ENCODE measurements around the gene GUCA2B. TPM values are rescaled to one million over a fixed set of nuclear protein-coding genes. Genes with fewer than 3 reads are reported as not detected.
A peak's percentile ranks its signal among the peaks of the same experiment; 100 is the strongest.

The GUCA2B gene
- total RNA-seq, 4 donors from 2014 or later = not detected

DNA sequence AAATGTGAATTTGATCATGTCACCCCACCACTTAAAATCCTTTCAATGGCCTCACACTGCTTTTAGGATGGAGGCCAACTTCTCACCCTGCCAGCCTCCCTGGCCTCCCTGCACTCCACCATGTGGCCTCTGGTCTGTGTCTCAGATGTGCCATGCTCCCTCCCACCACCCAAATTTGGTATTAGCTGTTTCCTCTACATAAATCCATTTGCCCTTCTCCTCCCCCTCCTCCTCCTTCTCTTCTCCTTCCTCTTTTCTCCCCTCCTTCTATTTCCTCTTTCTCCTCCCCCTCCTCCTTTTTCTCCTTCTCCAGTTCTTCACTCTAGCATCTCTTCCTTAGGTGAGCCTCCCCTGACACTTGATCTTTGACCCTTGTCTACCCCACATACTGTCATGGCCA lies 16.7 kb upstream of the GUCA2B start:
- intact Hi-C loops (cut with DNase I) = no loop called here

DNA sequence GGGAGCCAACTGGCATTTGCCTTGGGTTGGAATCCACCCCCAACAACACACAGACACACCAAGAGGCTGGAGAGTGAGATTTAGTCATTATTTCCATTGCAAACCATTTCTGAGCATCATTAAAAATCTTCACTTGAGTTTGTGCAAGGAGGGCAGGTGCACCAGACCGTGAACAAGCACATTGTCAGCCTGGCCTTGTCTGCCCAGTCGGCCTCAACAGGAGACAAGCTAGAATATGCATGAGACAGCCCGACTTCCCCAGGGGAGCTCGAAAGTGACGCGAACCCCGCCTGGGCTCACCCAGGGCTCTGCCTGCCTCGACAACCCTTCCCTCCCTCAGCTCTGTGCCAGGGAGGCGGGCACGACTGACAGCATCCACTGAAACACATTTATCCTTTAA lies 15.4 kb upstream of the GUCA2B start:
- Histone ChIP-seq H3K4me1 (no peaks in the 10 kb centered on the region), H3K36me3 (no peaks in the 10 kb centered on the region), H3K27ac (no peak overlapping the region), H3K27me3 (peaks cover 0 to 58% (median 0%) of the 10 kb centered on the region in 4 donors), H3K9me3 (no peaks in the 10 kb centered on the region), H3K4me3 (no peak overlapping the region)
- DNase-seq = no peak
- TF ChIP-seq POLR2A (IDR thresholded peaks at IDR 0.05) = no peak
- TF ChIP-seq, protein P1, sequence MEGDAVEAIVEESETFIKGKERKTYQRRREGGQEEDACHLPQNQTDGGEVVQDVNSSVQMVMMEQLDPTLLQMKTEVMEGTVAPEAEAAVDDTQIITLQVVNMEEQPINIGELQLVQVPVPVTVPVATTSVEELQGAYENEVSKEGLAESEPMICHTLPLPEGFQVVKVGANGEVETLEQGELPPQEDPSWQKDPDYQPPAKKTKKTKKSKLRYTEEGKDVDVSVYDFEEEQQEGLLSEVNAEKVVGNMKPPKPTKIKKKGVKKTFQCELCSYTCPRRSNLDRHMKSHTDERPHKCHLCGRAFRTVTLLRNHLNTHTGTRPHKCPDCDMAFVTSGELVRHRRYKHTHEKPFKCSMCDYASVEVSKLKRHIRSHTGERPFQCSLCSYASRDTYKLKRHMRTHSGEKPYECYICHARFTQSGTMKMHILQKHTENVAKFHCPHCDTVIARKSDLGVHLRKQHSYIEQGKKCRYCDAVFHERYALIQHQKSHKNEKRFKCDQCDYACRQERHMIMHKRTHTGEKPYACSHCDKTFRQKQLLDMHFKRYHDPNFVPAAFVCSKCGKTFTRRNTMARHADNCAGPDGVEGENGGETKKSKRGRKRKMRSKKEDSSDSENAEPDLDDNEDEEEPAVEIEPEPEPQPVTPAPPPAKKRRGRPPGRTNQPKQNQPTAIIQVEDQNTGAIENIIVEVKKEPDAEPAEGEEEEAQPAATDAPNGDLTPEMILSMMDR (IDR thresholded peaks at IDR 0.05) = peak in 1 of 6 experiments; percentile 7
- intact Hi-C loops (cut with DNase I) = no loop called here
- whole genome bisulfite sequencing, 2 donors = 48 to 64% methylated on average over 7 to 10 of the region's 10 CpGs

More for the DNA sequence above, 16.7 kb upstream of the GUCA2B start:
- no peaks in the 10 kb centered on the region for H3K36me3 ChIP-seq
- no peak overlapping the region for H3K27ac ChIP-seq
- DNase-seq = no peak
- no peak for TF ChIP-seq POLR2A (IDR thresholded peaks at IDR 0.05)
- TF ChIP-seq, protein P1 (IDR thresholded peaks at IDR 0.05) = no peak
- peaks cover 0 to 45% (median 0%) of the 10 kb centered on the region in 4 donors for H3K27me3 ChIP-seq
- H3K4me1 ChIP-seq = no peaks in the 10 kb centered on the region
- H3K4me3 ChIP-seq = no peak overlapping the region
- H3K9me3 ChIP-seq = no peaks in the 10 kb centered on the region

DNA sequence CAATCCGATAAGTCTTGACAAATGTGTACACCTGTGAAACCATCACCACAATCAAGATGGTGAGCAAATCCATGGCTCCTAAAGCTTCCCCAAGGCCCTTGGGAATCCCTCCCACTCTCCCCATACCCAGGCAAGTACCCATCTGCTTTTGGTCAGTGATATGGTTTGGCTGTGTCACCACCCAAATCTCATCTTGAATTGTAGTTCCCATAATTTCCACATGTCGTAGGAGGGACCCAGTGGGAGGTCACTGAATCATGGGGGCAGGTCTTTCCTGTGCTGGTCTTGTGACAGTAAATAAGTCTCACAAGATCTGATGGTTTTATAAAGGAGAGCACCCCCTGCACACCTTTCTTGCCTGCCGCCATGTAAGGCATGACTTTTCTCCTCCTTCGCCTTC lies 14.6 kb upstream of the GUCA2B start:
- TF ChIP-seq, protein P1 (IDR thresholded peaks at IDR 0.05) = no peak
- no peak for TF ChIP-seq POLR2A (IDR thresholded peaks at IDR 0.05)
- WGBS, 2 donors = 87 to 89% methylated on average over 4 of the region's 4 CpGs
- no peak overlapping the region for H3K27ac ChIP-seq
- DNase-seq = no peak
- H3K36me3 ChIP-seq = no peaks in the 10 kb centered on the region
- H3K4me3 ChIP-seq = no peak overlapping the region
- H3K4me1 ChIP-seq = peaks cover 0 to 6% (median 0%) of the 10 kb centered on the region in 3 donors
- no peaks in the 10 kb centered on the region for H3K9me3 ChIP-seq
- peaks cover 0 to 67% (median 0%) of the 10 kb centered on the region in 4 donors for H3K27me3 ChIP-seq
- intact Hi-C loops (cut with DNase I) = no loop called here

DNA sequence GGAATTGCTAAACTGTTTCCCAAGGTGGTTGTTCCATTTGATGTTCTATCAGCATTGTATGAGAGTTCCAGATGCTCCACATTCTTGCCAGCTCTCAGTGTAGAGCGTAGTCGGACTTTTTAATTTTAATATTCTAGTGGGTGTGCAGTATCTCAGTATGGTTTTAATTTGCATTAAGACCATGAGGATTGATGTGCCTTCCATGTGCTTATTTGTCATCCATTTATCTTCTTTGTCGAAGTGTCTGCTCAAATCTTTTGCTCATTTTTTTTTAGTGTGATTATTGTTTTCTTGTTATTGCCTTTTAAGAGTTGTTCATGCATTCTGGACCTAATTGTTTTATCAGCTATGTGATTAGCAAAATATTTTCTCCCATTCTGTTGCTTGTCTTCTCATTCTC lies 13.8 kb upstream of the GUCA2B start:
- no peaks in the 10 kb centered on the region for H3K36me3 ChIP-seq
- peaks cover 0 to 75% (median 0%) of the 10 kb centered on the region in 4 donors for H3K27me3 ChIP-seq
- no peak overlapping the region for H3K4me3 ChIP-seq
- no peak overlapping the region for H3K27ac ChIP-seq
- H3K9me3 ChIP-seq = no peaks in the 10 kb centered on the region
- no peak for DNase-seq
- TF ChIP-seq POLR2A (IDR thresholded peaks at IDR 0.05) = no peak
- TF ChIP-seq, protein P1 (IDR thresholded peaks at IDR 0.05) = no peak
- intact Hi-C loops (cut with DNase I) = no loop called here
- peaks cover 0 to 6% (median 0%) of the 10 kb centered on the region in 3 donors for H3K4me1 ChIP-seq
- 87 to 95% methylated on average over 3 of the region's 3 CpGs for WGBS, 2 donors

DNA sequence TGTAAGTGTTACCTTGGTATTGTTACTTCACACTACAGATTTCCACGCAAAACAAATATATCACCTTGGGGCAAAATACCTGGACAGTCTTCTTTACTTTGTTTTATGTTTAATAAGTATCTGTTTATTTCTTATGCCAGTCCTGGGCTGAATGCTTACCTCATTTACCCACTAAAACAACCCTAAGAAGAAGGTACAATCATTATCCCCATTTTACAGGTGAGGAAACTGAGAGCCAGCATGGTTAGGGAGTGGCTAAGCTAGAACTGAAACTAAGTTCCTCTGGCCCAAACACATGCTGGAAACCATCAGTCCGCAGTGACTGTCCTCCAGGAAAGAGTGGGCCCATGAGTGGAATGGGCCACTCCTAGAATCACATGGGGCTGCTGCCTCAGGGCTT lies 13.0 kb upstream of the GUCA2B start:
- 70 to 84% methylated on average over 2 of the region's 2 CpGs for WGBS, 2 donors
- DNase-seq = no peak
- peaks cover 0 to 76% (median 0%) of the 10 kb centered on the region in 4 donors for H3K27me3 ChIP-seq
- no peaks in the 10 kb centered on the region for H3K9me3 ChIP-seq
- intact Hi-C loops (cut with DNase I) = no loop called here
- TF ChIP-seq, protein P1 (IDR thresholded peaks at IDR 0.05) = no peak
- TF ChIP-seq POLR2A (IDR thresholded peaks at IDR 0.05) = no peak
- H3K4me1 ChIP-seq = peaks cover 0 to 6% (median 0%) of the 10 kb centered on the region in 3 donors
- no peaks in the 10 kb centered on the region for H3K36me3 ChIP-seq
- H3K4me3 ChIP-seq = no peak overlapping the region
- no peak overlapping the region for H3K27ac ChIP-seq

Data from esophagus squamous epithelium (tissue), 5 donors.